HG03103 (cell line): ENCODE data around the gene NUP35.

Source experiments
- ATAC-seq: cut with Tn5 transposase; IDR thresholded peaks from one replicate; pipeline ENCODE4 v1.9.1; 2021; ENCODE audit warnings: low read depth; ENCODE audit not compliant: unreplicated experiment

The NUP35 gene

GRCh38 chr2:183124222-183124956 lies at the start of gene NUP35:
TSS of gene NUP35 (plus strand) at chr2:183124443. CDS start at chr2:183124458, 15 bp downstream.
- ATAC-seq: peak; percentile 78

GRCh38 chr2:183078163-183078463 lies 46.1 kb upstream of the NUP35 start:
- no peak for ATAC-seq

- ATAC-seq: peak; percentile 83
Observed at GRCh38 chr2:183078464-183079138, 45.6 kb upstream of the NUP35 start, which contains the start of gene DUSP19. TSS of gene DUSP19 (plus strand) at chr2:183078747. CDS start at chr2:183078934, 187 bp downstream.

DNA sequence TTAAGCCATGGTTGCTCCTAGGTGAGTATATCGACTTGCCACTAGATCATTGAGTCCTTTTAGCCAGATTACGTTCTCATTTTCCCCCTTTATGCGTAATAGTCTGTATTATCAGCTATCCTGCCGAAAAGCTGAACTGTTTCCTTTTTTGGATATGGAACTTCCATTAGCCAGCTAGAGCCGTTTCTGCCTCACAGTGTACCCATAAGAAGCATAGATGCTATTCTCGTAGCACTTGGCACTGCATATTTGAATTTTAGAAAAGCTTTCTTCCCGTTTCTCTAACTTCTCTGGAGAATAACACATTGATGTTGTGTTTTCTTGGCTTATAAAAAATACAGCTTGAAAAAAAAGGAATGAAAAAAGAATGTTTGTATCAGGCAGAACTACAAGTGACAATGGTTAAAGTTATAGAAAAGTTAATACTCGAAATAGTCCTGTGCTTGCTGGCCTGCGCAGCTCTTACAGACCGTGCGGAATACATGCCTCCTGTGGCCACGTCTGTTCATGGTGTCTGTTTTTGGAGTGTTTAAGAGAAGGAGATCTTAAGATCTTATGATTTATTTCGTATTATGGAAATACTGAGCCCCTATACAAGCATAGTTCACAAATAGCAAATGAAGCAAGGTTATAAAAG lies 45.0 kb upstream of the NUP35 start:
- peak; percentile 12 for ATAC-seq

DNA sequence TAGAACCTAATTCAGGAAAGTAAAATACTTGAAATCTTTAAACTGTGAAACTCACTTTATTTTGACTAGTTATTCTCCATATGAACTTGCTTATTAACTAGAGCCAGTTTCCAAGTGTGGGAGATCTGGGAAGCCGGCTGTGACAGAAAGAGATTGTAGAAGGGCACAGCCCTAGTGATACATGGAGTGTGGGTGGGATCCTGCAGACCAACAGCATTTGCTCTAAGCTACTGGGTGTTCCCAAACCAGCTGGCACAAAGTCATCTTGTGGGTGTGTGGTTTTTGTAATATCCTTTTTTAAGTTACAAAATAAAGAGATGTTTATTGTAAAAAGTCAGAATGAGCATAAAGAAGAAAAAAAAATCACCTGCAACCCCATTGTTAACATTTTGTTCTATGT lies 42.3 kb upstream of the NUP35 start:
- ATAC-seq: no peak

GRCh38 chr2:183088061-183088460 lies 36.2 kb upstream of the NUP35 start:
- ATAC-seq: no peak

DNA sequence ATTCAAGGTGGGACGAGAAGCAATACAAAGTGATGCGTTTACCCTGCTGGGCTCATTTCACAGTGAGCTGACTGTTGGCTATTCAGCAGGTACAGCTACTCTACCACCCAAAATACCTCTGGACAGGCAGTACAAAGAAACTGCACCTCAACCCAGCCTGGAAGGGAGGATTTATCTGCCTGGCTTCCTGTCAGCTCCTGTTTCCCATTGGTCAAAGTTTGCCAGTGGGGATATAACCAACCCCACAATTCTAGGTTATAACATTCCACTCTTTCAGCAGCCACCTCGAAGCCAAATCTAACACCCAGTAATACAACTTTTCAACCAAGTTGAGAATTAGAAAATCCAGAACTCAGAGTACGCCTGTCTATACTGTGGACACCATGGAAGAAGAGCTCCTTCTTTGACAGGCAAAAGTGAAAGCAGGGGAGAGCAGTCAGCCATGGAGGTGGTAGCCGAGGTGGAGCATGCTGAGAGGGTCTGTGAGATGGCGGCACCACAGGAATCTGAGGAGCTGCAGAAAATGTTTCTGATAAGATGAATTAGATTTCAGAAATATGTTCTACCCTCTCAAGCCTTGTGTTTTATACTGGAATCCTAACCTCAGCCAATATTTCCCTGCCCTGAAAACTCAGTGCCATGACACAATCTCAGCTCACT lies 34.9 kb upstream of the NUP35 start:
- ATAC-seq: peak; percentile 52

DNA sequence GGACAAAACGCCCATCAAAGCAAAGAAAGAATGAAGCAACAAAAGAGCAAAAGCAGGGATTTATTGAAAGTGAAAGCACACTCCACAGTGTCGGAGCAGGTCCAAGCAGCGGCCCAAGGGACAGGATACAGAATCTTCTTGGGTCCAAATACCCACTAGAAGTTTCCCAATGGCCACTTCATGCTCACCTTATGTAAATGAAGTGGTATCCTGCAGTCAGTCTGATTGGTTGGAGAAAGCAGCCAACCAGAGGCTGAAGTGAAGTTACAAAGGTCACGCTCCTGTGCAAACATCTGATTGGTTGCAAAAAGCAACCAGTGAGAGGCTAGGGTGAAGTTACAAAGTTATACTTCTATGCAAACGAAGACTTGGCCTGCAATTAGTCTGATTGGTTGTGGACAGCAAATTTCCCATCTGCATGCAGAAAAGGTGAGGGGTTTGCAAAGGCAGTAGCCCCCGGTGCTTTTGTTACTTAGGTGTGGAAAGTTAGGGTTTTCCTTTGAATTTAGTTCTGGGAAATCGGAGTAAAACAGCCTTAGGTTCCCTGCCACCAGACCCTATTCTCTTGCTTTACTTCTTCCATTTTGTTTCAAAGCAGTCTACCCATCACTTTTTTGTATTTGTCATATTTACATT lies 32.8 kb upstream of the NUP35 start:
- no peak for ATAC-seq

GRCh38 chr2:183091954-183092345 lies 32.3 kb upstream of the NUP35 start:
- no peak for ATAC-seq

DNA sequence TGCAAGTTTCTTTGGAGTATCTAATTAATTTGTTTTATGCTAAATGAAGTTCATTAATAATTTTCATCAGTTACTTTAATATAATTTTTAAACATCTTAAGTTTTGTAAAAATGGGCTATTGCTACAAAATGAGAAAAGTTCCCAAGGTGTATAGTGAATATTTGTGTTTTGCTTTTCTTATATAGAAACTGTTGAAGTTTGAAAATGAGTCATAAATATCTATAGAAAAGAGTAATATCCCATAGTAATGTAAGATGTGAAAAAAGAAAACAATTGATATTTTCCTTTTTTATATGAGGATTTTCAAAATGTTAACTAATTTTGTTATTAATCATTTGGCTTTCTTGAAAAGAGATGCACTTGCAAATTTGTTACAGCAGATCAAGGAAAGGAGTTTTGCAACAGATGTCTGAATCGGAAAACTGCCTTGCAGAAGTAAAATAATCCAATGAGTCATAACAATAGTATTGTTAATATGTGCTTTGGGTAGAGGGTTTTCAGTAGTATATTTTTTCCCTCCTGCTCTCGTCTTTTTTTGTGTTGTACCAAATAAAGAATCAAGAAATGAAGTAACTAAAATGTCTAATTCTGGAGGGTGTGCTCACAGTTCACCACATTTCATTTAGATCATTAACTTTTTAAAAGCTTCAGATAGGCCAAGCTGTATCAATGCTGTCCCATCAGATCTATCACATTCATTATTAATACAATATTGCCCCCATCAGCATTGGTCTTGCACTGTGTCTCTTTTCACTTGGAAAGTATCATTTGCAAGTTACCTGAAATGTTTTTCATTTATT lies 30.2 kb upstream of the NUP35 start:
- ATAC-seq: peak; percentile 63

GRCh38 chr2:183105402-183106134 lies 18.7 kb upstream of the NUP35 start:
- ATAC-seq: no peak

GRCh38 chr2:183112577-183112976 lies 11.7 kb upstream of the NUP35 start:
- no peak for ATAC-seq

DNA sequence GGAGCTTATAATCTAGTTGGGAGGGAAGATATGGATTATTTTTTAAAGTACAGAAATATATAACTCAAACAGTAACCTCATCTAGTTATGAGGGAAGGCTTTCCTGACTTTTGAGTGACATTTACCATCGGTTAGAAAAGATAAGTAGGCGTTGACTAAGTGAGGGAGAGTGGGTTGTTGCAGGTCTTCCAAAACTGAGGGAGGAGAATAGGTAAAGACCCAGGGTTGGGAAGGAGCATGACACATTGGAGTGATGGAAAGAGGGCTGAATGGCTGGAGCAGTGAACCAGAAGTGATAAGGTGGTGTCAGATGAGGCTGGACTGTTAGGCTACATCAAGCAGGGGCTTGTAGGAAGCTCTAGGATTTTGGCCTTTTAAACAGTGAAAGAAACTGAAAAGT lies 10.6 kb upstream of the NUP35 start:
- ATAC-seq: no peak

GRCh38 chr2:183117226-183117625 lies 7.0 kb upstream of the NUP35 start:
- ATAC-seq: no peak

- ATAC-seq: no peak
Observed at GRCh38 chr2:183123117-183123958, 905 bp upstream of the NUP35 start.

DNA sequence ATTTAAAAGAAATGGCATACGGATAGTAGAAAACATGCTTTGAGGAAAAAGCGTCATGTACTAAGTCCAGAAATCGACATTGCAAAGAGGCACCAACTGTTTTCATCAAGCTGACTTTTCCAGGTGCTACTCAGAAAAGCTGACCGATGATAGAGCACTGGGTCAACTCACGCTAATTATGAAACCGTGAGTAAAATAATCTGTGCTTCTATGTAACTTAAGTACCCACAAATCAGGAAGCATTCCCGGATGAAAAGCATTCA lies 353 bp upstream of the NUP35 start:
- peak; percentile 28 for ATAC-seq

GRCh38 chr2:183124957-183125255 lies 663 bp downstream of the NUP35 start:
- no peak for ATAC-seq

- ATAC-seq: no peak
Observed at GRCh38 chr2:183125659-183126341, 1.6 kb downstream of the NUP35 start.
